ENCODE results near the gene POGZ.

DNA sequence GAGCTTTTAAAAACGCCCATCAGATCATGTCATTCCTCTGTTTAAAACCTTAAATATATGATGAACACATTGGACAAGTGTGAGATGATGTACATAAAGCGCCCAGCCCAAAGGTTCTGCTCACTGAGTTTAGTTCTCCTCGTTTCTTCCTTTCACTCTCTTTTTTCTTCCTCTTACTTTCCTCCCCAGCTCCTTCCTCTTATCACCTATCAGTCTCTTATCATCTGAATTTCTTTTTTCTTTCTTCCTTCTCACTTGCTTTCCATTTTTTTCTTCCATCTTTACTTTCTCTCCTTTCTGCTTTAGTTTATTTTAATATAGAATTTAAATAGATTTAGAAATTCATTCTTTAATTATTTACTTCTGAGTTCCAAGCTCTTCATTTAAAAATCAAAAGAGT lies 17.8 kb upstream of the POGZ start:
- TF ChIP-seq, protein P1, sequence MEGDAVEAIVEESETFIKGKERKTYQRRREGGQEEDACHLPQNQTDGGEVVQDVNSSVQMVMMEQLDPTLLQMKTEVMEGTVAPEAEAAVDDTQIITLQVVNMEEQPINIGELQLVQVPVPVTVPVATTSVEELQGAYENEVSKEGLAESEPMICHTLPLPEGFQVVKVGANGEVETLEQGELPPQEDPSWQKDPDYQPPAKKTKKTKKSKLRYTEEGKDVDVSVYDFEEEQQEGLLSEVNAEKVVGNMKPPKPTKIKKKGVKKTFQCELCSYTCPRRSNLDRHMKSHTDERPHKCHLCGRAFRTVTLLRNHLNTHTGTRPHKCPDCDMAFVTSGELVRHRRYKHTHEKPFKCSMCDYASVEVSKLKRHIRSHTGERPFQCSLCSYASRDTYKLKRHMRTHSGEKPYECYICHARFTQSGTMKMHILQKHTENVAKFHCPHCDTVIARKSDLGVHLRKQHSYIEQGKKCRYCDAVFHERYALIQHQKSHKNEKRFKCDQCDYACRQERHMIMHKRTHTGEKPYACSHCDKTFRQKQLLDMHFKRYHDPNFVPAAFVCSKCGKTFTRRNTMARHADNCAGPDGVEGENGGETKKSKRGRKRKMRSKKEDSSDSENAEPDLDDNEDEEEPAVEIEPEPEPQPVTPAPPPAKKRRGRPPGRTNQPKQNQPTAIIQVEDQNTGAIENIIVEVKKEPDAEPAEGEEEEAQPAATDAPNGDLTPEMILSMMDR (IDR thresholded peaks at IDR 0.05 in 2 of 3, conservative IDR thresholded peaks at IDR 0.05 in 1 of 3; ENCODE audit: borderline replicate concordance in 1 of 3, insufficient read depth in 1 of 3, low read depth in 2 of 3, low read length in 2 of 3), result no peak
- TF ChIP-seq EZH2phosphoT487 (IDR thresholded peaks at IDR 0.05; ENCODE audit: borderline replicate concordance), result no peak
- TF ChIP-seq ZFX (IDR thresholded peaks at IDR 0.05), result no peak
- no peak for TF ChIP-seq SIN3A (IDR thresholded peaks at IDR 0.05; ENCODE audit: low read depth)
- no peak for TF ChIP-seq TCF7L2 (IDR thresholded peaks at IDR 0.05; ENCODE audit: borderline replicate concordance, extremely low read depth, insufficient read depth, insufficient read length)
- no peak for TF ChIP-seq SP1 (IDR thresholded peaks at IDR 0.05; ENCODE audit: low read depth)
- no peak for TF ChIP-seq POLR2A (IDR thresholded peaks at IDR 0.05; ENCODE audit: borderline replicate concordance, extremely low read depth, insufficient read depth, insufficient read length)
- TF ChIP-seq, protein P2, sequence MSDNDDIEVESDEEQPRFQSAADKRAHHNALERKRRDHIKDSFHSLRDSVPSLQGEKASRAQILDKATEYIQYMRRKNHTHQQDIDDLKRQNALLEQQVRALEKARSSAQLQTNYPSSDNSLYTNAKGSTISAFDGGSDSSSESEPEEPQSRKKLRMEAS (IDR thresholded peaks at IDR 0.05), result no peak
- TF ChIP-seq ZNF274 (IDR thresholded peaks at IDR 0.05; ENCODE audit: low read depth, low read length), result no peak

All from HCT116 (cell line).